Spleen (tissue), 7 donors: Measurements from ENCODE around the gene GSN.

Experiments used
- CTCF ChIP-seq, 11 experiments: fragments of 200-600 bp in 7 of 11; fragments of 450-650 bp in 4 of 11; sonication (generic) in 4 of 11; IDR thresholded peaks in 8 of 11; conservative IDR thresholded peaks in 3 of 11; 1 replicate in 7 of 11; 2 replicates in 4 of 11; pipeline versions ENCODE4 v1.4.0 to v1.8.0; 2016 to 2021; ENCODE audit warnings: antibody characterized with exemption in 11 of 11, inconsistent platforms in 4 of 11, mild to moderate bottlenecking in 1 of 11
- POLR2A ChIP-seq, 3 donors: fragments of 450-650 bp; IDR thresholded peaks; one replicate each; pipeline ENCODE4 v1.5.1; 2017; ENCODE audit warnings: antibody characterized with exemption in 3 of 3, mild to moderate bottlenecking in 1 of 3
- donor health status: DM: no; HTN: no; CAD: no; lungs with moderate emphysema.
- donor health status: DM: no; HTN: no; CAD: no.
- donor health status: DM: no; HTN: no; CAD: no.

- TF ChIP-seq POLR2A (IDR thresholded peaks at IDR 0.05): no peak
- TF ChIP-seq CTCF (IDR thresholded peaks at IDR 0.05 in 8 of 11, conservative IDR thresholded peaks at IDR 0.05 in 3 of 11): no peak
Measured at GRCh38 chr9:121368138-121368522, 100.2 kb downstream of the GSN start.
